CD4-positive, alpha-beta T cell treated with Interleukin-6 at 100 ng/mL for 8 hours (primary cell): ENCODE measurements around the gene PAK2.
"Not testable (repeated sequence)": the region's sequence is repeated elsewhere in the genome, so short reads cannot be mapped to it uniquely, and the experiment has no call there.

Experiments used
- DNase-seq: peaks from one replicate; pipeline ENCODE4 v3.0.0-alpha.2; 2020; ENCODE audit warnings: mixed read lengths, low spot score

The PAK2 gene

GRCh38 chr3:196736670-196737374, 2.8 kb upstream of the PAK2 start:
- no peak for DNase-seq

- no peak for DNase-seq
Measured at GRCh38 chr3:196737655-196738054, 2.0 kb upstream of the PAK2 start.

GRCh38 chr3:196740481-196741248, 1.0 kb downstream of the PAK2 start:
- DNase-seq: peak; percentile 33

- no peak for DNase-seq
Measured at GRCh38 chr3:196741249-196741889, 1.7 kb downstream of the PAK2 start.

GRCh38 chr3:196743569-196743968, 3.9 kb downstream of the PAK2 start:
- DNase-seq: not testable (repeated sequence)

GRCh38 chr3:196749125-196749524, 9.5 kb downstream of the PAK2 start:
- no peak for DNase-seq

GRCh38 chr3:196753201-196753600, 13.5 kb downstream of the PAK2 start:
- no peak for DNase-seq

GRCh38 chr3:196754091-196754981, 14.7 kb downstream of the PAK2 start:
- no peak for DNase-seq

GRCh38 chr3:196756732-196757131, 17.1 kb downstream of the PAK2 start:
- no peak for DNase-seq

- DNase-seq: no peak
Measured at GRCh38 chr3:196757876-196758739, 18.5 kb downstream of the PAK2 start.

GRCh38 chr3:196763179-196763578, 23.5 kb downstream of the PAK2 start:
- no peak for DNase-seq

GRCh38 chr3:196765454-196765853, 25.8 kb downstream of the PAK2 start:
- DNase-seq: no peak

GRCh38 chr3:196771067-196771466, 31.4 kb downstream of the PAK2 start:
- DNase-seq: no peak

- DNase-seq: no peak
Measured at GRCh38 chr3:196772102-196772501, 32.4 kb downstream of the PAK2 start.

- no peak for DNase-seq
Measured at GRCh38 chr3:196772897-196773296, 33.2 kb downstream of the PAK2 start.

GRCh38 chr3:196774191-196774820, 34.6 kb downstream of the PAK2 start:
- DNase-seq: no peak

GRCh38 chr3:196774848-196775422, 35.3 kb downstream of the PAK2 start:
- no peak for DNase-seq

- DNase-seq: no peak
Measured at GRCh38 chr3:196775938-196776337, 36.3 kb downstream of the PAK2 start.

- DNase-seq: no peak
Measured at GRCh38 chr3:196777836-196778235, 38.2 kb downstream of the PAK2 start.

- no peak for DNase-seq
Measured at GRCh38 chr3:196778755-196779154, 39.1 kb downstream of the PAK2 start.
